Dermis microvascular lymphatic vessel endothelial cell (primary cell): ENCODE data around the gene ZSCAN16. TPM values are rescaled to one million over a fixed set of nuclear protein-coding genes. Genes with fewer than 3 reads are reported as not detected.

Experiments
- DNase-seq, 2 donors: peaks; one replicate each; pipeline versions ENCODE4 v3.0.0 to v3.0.0-alpha.2; 2010; ENCODE audit warnings: low read depth in 2 of 2
- total RNA-seq: library from RNA; depleted of rRNA; stranded (reverse); fragments of >200 nt; gene quantifications from 2 replicates; pipeline ENCODE4 v1.2.1, GENCODE V29; 2014

The ZSCAN16 gene
- total RNA-seq, 1 donor from 2014 or later: 10.5 TPM

- no peak for DNase-seq
These were observed 992 bp downstream of the ZSCAN16 start for GRCh38 chr6:28125401-28125800.

- DNase-seq: peak in 1 of 2 donors; percentile 62
These were observed 9.6 kb downstream of the ZSCAN16 start for GRCh38 chr6:28134015-28134414.

GRCh38 chr6:28134716-28135115 lies 10.3 kb downstream of the ZSCAN16 start:
- DNase-seq: no peak

- no peak for DNase-seq
These were observed 11.0 kb downstream of the ZSCAN16 start for GRCh38 chr6:28135393-28135792.

GRCh38 chr6:28136585-28137504 lies 12.4 kb downstream of the ZSCAN16 start:
- peak; percentile 79 to 92 for DNase-seq

GRCh38 chr6:28137505-28137981 lies 13.1 kb downstream of the ZSCAN16 start:
- peak in 1 of 2 donors; percentile 21 for DNase-seq

- DNase-seq: no peak
These were observed 15.6 kb downstream of the ZSCAN16 start for GRCh38 chr6:28139860-28140543.

GRCh38 chr6:28140616-28141015 lies 16.2 kb downstream of the ZSCAN16 start:
- DNase-seq: no peak

GRCh38 chr6:28141500-28142329 lies 17.3 kb downstream of the ZSCAN16 start, which contains the start of gene ZKSCAN8:
Gene ZKSCAN8, plus strand, starts transcription at chr6:28141883. Its CDS starts 6,525 bp downstream, at chr6:28148408.
- peak; percentile 66 to 85 for DNase-seq

GRCh38 chr6:28142446-28142845 lies 18.0 kb downstream of the ZSCAN16 start:
- peak in 1 of 2 donors; percentile 7 for DNase-seq

GRCh38 chr6:28145231-28145630 lies 20.8 kb downstream of the ZSCAN16 start:
- DNase-seq: no peak

GRCh38 chr6:28152531-28152930 lies 28.1 kb downstream of the ZSCAN16 start:
- DNase-seq: no peak

GRCh38 chr6:28153546-28153945 lies 29.1 kb downstream of the ZSCAN16 start:
- DNase-seq: no peak

- DNase-seq: no peak
These were observed 29.9 kb downstream of the ZSCAN16 start for GRCh38 chr6:28154357-28154756.

- no peak for DNase-seq
These were observed 33.9 kb downstream of the ZSCAN16 start for GRCh38 chr6:28158318-28158717.

GRCh38 chr6:28159029-28159607 lies 34.7 kb downstream of the ZSCAN16 start:
- no peak for DNase-seq

GRCh38 chr6:28160233-28160632 lies 35.8 kb downstream of the ZSCAN16 start:
- DNase-seq: no peak

GRCh38 chr6:28161410-28162079 lies 37.1 kb downstream of the ZSCAN16 start:
- peak in 1 of 2 donors; percentile 26 for DNase-seq

GRCh38 chr6:28165563-28165962 lies 41.2 kb downstream of the ZSCAN16 start:
- DNase-seq: no peak

GRCh38 chr6:28167068-28167467 lies 42.7 kb downstream of the ZSCAN16 start:
- no peak for DNase-seq
